Measurements from ENCODE around the gene CAPN11.

The CAPN11 gene

GRCh38 chr6:44135173-44135758 lies 23.4 kb upstream of the CAPN11 start:
- no peaks in the 10 kb centered on the region for H3K36me3 ChIP-seq (ENCODE audit: low read length)
- no peak overlapping the region for H3K4me2 ChIP-seq (ENCODE audit: low read depth, low read length, poor library complexity, severe bottlenecking)
- no peak for TF ChIP-seq CTCF (IDR thresholded peaks at IDR 0.05; ENCODE audit: insufficient read depth, low read length, poor library complexity, severe bottlenecking)
- TF ChIP-seq EZH2phosphoT487 (conservative IDR thresholded peaks at IDR 0.05; ENCODE audit: low read length) = no peak
- H3K27me3 ChIP-seq (ENCODE audit: low read length) = no peaks in the 10 kb centered on the region
- 0 out of 2 replicates have a peak, but pooled peaks cover under 1% of the 10 kb centered on the region for H3F3A ChIP-seq (ENCODE audit: insufficient read depth)
- H3K79me2 ChIP-seq (ENCODE audit: insufficient read depth, low read length) = no peaks in the 10 kb centered on the region
- no peaks in the 10 kb centered on the region for H3K9me3 ChIP-seq (ENCODE audit: insufficient read depth, low read length)
- no peak overlapping the region for H3K9ac ChIP-seq (ENCODE audit: low read length)
- H4K20me1 ChIP-seq (ENCODE audit: low read depth, low read length) = no peaks in the 10 kb centered on the region
- no peaks in the 10 kb centered on the region for H3K9me2 ChIP-seq (replicated peaks; ENCODE audit: insufficient read depth, low read length)
- no peak overlapping the region for H3K4me3 ChIP-seq (ENCODE audit: insufficient read depth, low read length, poor library complexity, severe bottlenecking)
- H3K27ac ChIP-seq (ENCODE audit: low read depth, low read length) = no peak overlapping the region
- H2AFZ ChIP-seq (ENCODE audit: low read depth, low read length, severe bottlenecking) = no peak overlapping the region

GRCh38 chr6:44135875-44136274 lies 22.7 kb upstream of the CAPN11 start:
- Histone ChIP-seq H3K27me3 (ENCODE audit: low read length) (no peaks in the 10 kb centered on the region), H2AFZ (ENCODE audit: low read depth, low read length, severe bottlenecking) (no peak overlapping the region), H3K9me2 (replicated peaks; ENCODE audit: insufficient read depth, low read length) (no peaks in the 10 kb centered on the region), H3F3A (ENCODE audit: insufficient read depth) (no peaks in the 10 kb centered on the region), H3K27ac (ENCODE audit: low read depth, low read length) (no peak overlapping the region), H3K4me3 (ENCODE audit: insufficient read depth, low read length, poor library complexity, severe bottlenecking) (no peak overlapping the region), H3K9ac (ENCODE audit: low read length) (no peak overlapping the region), H4K20me1 (ENCODE audit: low read depth, low read length) (no peaks in the 10 kb centered on the region), H3K9me3 (ENCODE audit: insufficient read depth, low read length) (no peaks in the 10 kb centered on the region), H3K4me2 (ENCODE audit: low read depth, low read length, poor library complexity, severe bottlenecking) (no peak overlapping the region), H3K36me3 (ENCODE audit: low read length) (no peaks in the 10 kb centered on the region), H3K79me2 (ENCODE audit: insufficient read depth, low read length) (no peaks in the 10 kb centered on the region)
- no peak for TF ChIP-seq CTCF (IDR thresholded peaks at IDR 0.05; ENCODE audit: insufficient read depth, low read length, poor library complexity, severe bottlenecking)
- TF ChIP-seq EZH2phosphoT487 (conservative IDR thresholded peaks at IDR 0.05; ENCODE audit: low read length) = no peak

GRCh38 chr6:44138717-44139350 lies 19.8 kb upstream of the CAPN11 start:
- Histone ChIP-seq H3K9me3 (ENCODE audit: insufficient read depth, low read length) (no peaks in the 10 kb centered on the region), H3K79me2 (ENCODE audit: insufficient read depth, low read length) (no peaks in the 10 kb centered on the region), H3K4me3 (ENCODE audit: insufficient read depth, low read length, poor library complexity, severe bottlenecking) (no peak overlapping the region), H2AFZ (ENCODE audit: low read depth, low read length, severe bottlenecking) (no peak overlapping the region), H3K27ac (ENCODE audit: low read depth, low read length) (no peak overlapping the region), H3K9ac (ENCODE audit: low read length) (no peak overlapping the region), H3K9me2 (replicated peaks; ENCODE audit: insufficient read depth, low read length) (no peaks in the 10 kb centered on the region), H3K27me3 (ENCODE audit: low read length) (no peaks in the 10 kb centered on the region), H3F3A (ENCODE audit: insufficient read depth) (no peaks in the 10 kb centered on the region), H4K20me1 (ENCODE audit: low read depth, low read length) (no peaks in the 10 kb centered on the region), H3K36me3 (ENCODE audit: low read length) (no peaks in the 10 kb centered on the region), H3K4me2 (ENCODE audit: low read depth, low read length, poor library complexity, severe bottlenecking) (no peak overlapping the region)
- TF ChIP-seq EZH2phosphoT487 (conservative IDR thresholded peaks at IDR 0.05; ENCODE audit: low read length) (no peak), CTCF (IDR thresholded peaks at IDR 0.05; ENCODE audit: insufficient read depth, low read length, poor library complexity, severe bottlenecking) (no peak)

Data from SU-DHL-6 (cell line).